ENCODE results near the gene CYBB.

GRCh38 chrX:37783305-37783704 lies 3.4 kb downstream of the CYBB start:
- no peak for TF ChIP-seq CTCF (IDR thresholded peaks at IDR 0.05)
- no peak for TF ChIP-seq POLR2AphosphoS5 (IDR thresholded peaks at IDR 0.05)
- no peak for TF ChIP-seq EP300 (IDR thresholded peaks at IDR 0.05)
- TF ChIP-seq POLR2A (IDR thresholded peaks at IDR 0.05): no peak
